Natural killer cell (primary cell): ENCODE data around the gene CHD6. TPM values are rescaled to one million over a fixed set of nuclear protein-coding genes. Genes with fewer than 3 reads are reported as not detected.

Experiments
- ATAC-seq, 3 donors: fragments of 150-1000 bp in 2 of 3; fragments of 200-7000 bp in 1 of 3; cut with Tn5 transposase; 1 replicate in 1 of 3; 2 replicates in 2 of 3; pipeline ENCODE4 v1.10.0; 2021; ENCODE audit warnings: mild to moderate bottlenecking in 2 of 3, moderate library complexity in 2 of 3
- DNase-seq, 2 donors: peaks; one replicate each; pipeline versions ENCODE4 v3.0.0 to v3.0.0-alpha.2; 2013 to 2021; ENCODE audit warnings: mixed read lengths in 1 of 2
- H3K27ac ChIP-seq: one replicate; pipeline ENCODE4 v1.5.1; 2013; ENCODE audit warnings: mild to moderate bottlenecking, low read length
- H3K27me3 ChIP-seq: one replicate; pipeline ENCODE4 v1.6.1; 2013; ENCODE audit warnings: low read length; ENCODE audit not compliant: control insufficient read depth, insufficient read depth
- H3K36me3 ChIP-seq: one replicate; pipeline ENCODE4 v1.6.1; 2013; ENCODE audit warnings: low read length; ENCODE audit not compliant: control insufficient read depth, insufficient read depth
- H3K4me1 ChIP-seq: one replicate; pipeline ENCODE4 v1.6.1; 2013; ENCODE audit warnings: low read length; ENCODE audit not compliant: control insufficient read depth, insufficient read depth
- H3K4me3 ChIP-seq: one replicate; pipeline ENCODE4 v1.5.1; 2013; ENCODE audit warnings: low read length
- H3K9me3 ChIP-seq: one replicate; pipeline ENCODE4 v1.6.1; 2013; ENCODE audit warnings: low read length; ENCODE audit not compliant: control insufficient read depth, insufficient read depth
- H3K27ac Mint-ChIP-seq, 2 donors: one replicate each; pipeline ENCODE4 v1.8.0; 2022; ENCODE audit warnings: mild to moderate bottlenecking in 2 of 2, mixed read lengths in 2 of 2, moderate library complexity in 1 of 2
- H3K27me3 Mint-ChIP-seq, 2 donors: one replicate each; pipeline ENCODE4 v1.8.0; 2022; ENCODE audit warnings: low read depth in 2 of 2, mixed read lengths in 2 of 2
- H3K36me3 Mint-ChIP-seq: one replicate; pipeline ENCODE4 v1.8.0; 2022; ENCODE audit warnings: mixed read lengths
- H3K4me1 Mint-ChIP-seq, 2 donors: one replicate each; pipeline ENCODE4 v1.8.0; 2022; ENCODE audit warnings: mixed read lengths in 2 of 2
- H3K4me3 Mint-ChIP-seq: one replicate; pipeline ENCODE4 v1.8.0; 2022; ENCODE audit warnings: mild to moderate bottlenecking, moderate library complexity, mixed read lengths
- H3K9me3 Mint-ChIP-seq, 2 donors: one replicate each; pipeline ENCODE4 v1.8.0; 2022; ENCODE audit warnings: mixed read lengths in 2 of 2
- WGBS: methylation state at CpG from one replicate; pipeline ENCODE4 v1.1.7; 2013; ENCODE audit warnings: missing lambda C conversion rate; ENCODE audit not compliant: insufficient coverage; 5-methylcytosine and 5-hydroxymethylcytosine counted together
- intact Hi-C: fragments of 100-400 bp; cut with micrococcal nuclease; formaldehyde crosslinking; loops from one replicate; pipeline ENCODE4 v1.14.2; 2022
- total RNA-seq, 4 donors: library from RNA; stranded (reverse); fragments of 120-200 nt in 1 of 4; gene quantifications; one replicate each; pipeline versions ENCODE4 v1.2.3 to v1.2.4, GENCODE V29; 2013 to 2022
- TF ChIP-seq, protein P1 (sequence below): fragments of 200-600 bp; IDR thresholded peaks from one replicate; pipeline ENCODE4 v1.8.0; 2022; ENCODE audit warnings: antibody characterized with exemption

CHD6 gene
- total RNA-seq, 3 donors from 2014 or later (not counting 1 experiment from before 2014, with no cell fraction given) = 82.8 to 96.6 (median 90.4) TPM

DNA sequence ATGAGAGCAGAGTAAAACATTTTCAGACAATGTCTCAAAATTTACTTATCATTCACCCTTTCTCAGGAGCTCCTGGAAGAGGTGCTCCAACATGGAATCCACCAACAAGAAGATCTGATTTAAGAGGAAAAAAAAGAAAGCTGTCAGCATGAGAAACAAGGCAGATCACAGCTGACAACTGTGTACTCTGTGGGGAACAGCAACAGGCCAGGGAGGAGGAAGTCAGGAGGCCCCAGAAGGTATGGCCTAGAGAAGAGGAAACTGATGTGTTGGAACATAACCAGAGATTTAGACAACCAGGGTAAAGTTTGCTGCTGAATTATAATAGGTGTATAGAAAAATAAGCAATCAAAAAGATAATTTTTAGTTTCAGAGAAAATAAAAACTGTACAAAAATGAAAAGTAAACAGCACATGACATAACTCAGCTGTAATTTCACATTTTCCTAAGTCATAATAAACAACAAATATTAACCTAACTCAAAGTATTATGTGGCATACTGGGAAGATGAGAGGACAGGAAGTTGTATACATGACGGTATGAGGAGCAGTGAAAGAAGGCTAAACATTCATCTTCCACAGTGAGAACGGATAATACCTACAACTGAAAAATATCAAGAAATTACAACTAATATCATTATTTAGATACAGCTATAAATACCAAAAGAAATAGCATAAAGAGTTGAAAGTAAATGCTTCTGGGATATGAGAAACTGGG, 138.0 kb downstream of the CHD6 start:
- Histone ChIP-seq H3K27ac (no peak overlapping the region), H3K4me1 (no peaks in the 10 kb centered on the region), H3K36me3 (peaks cover 42% of the 10 kb centered on the region), H3K4me3 (no peak overlapping the region), H3K9me3 (no peaks in the 10 kb centered on the region), H3K27me3 (no peaks in the 10 kb centered on the region)
- peaks cover 26% of the 10 kb centered on the region for H3K36me3 Mint-ChIP-seq
- DNase-seq (peak in 1 of 2 donors; percentile 31), ATAC-seq (no peak)
- peaks cover 6 to 19% of the 10 kb centered on the region in 2 donors for H3K4me1 Mint-ChIP-seq
- no CpG with 5 or more reads among the region's 2 CpGs for WGBS
- H3K27me3 Mint-ChIP-seq = no peaks in the 10 kb centered on the region
- TF ChIP-seq, protein P1, sequence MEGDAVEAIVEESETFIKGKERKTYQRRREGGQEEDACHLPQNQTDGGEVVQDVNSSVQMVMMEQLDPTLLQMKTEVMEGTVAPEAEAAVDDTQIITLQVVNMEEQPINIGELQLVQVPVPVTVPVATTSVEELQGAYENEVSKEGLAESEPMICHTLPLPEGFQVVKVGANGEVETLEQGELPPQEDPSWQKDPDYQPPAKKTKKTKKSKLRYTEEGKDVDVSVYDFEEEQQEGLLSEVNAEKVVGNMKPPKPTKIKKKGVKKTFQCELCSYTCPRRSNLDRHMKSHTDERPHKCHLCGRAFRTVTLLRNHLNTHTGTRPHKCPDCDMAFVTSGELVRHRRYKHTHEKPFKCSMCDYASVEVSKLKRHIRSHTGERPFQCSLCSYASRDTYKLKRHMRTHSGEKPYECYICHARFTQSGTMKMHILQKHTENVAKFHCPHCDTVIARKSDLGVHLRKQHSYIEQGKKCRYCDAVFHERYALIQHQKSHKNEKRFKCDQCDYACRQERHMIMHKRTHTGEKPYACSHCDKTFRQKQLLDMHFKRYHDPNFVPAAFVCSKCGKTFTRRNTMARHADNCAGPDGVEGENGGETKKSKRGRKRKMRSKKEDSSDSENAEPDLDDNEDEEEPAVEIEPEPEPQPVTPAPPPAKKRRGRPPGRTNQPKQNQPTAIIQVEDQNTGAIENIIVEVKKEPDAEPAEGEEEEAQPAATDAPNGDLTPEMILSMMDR = no peak
- H3K4me3 Mint-ChIP-seq = no peak overlapping the region
- H3K9me3 Mint-ChIP-seq = no peaks in the 10 kb centered on the region
- peak overlapping the region; percentile 27 to 60 for H3K27ac Mint-ChIP-seq
- intact Hi-C loops = no loop called here

DNA sequence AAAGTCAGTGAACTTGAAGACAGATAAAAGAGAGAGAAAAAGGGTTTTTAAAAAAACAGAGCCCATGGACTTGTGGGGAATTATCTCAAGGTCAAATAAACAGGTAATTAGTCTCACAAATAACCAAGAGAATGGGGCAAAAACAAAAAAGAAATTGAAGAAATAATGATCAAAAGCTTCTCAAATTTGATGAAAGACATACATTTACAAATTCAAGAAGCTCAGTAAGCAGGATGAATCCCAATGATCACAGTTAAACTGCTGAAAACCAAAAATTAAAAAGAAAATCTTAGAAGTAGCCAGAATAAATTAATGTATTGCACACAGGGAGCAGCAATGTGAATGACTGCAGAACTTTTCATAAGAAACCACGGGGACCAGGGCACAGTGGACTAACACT, 139.1 kb downstream of the CHD6 start:
- Histone ChIP-seq H3K4me3 (no peak overlapping the region), H3K27me3 (no peaks in the 10 kb centered on the region), H3K9me3 (no peaks in the 10 kb centered on the region), H3K36me3 (peaks cover 31% of the 10 kb centered on the region), H3K4me1 (no peaks in the 10 kb centered on the region), H3K27ac (no peak overlapping the region)
- intact Hi-C loops = no loop called here
- TF ChIP-seq, protein P1 = no peak
- no peak overlapping the region for H3K27ac Mint-ChIP-seq
- WGBS = 100% methylated on average over 1 of the region's 1 CpG
- no peak overlapping the region for H3K4me3 Mint-ChIP-seq
- H3K36me3 Mint-ChIP-seq = peaks cover 16% of the 10 kb centered on the region
- no peak for DNase-seq
- no peaks in the 10 kb centered on the region for H3K27me3 Mint-ChIP-seq
- H3K4me1 Mint-ChIP-seq = peaks cover 6 to 19% of the 10 kb centered on the region in 2 donors
- no peak for ATAC-seq
- no peaks in the 10 kb centered on the region for H3K9me3 Mint-ChIP-seq

DNA sequence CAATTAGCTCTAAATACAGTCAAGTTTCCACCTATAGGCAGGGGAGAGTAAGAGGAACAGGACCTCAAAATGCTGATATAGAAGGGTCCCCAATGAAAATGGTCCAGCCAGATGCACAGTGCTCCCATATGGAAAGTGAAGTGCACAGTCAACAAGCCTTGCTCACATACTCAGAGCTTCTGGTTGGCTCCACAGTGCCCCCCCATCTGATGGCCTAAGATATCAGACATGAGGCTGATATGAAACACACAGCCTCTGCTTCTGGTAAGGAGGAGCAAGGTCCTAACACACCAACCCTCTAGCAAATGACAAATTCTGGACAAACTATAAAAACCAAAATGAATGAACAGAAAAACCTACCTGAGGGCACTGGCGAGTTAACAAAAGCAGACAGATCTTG, 140.2 kb downstream of the CHD6 start:
- Histone ChIP-seq H3K36me3 (peaks cover 29% of the 10 kb centered on the region), H3K4me1 (no peaks in the 10 kb centered on the region), H3K4me3 (no peak overlapping the region), H3K9me3 (no peaks in the 10 kb centered on the region), H3K27me3 (no peaks in the 10 kb centered on the region), H3K27ac (no peak overlapping the region)
- intact Hi-C loops = no loop called here
- H3K27ac Mint-ChIP-seq = no peak overlapping the region
- H3K4me1 Mint-ChIP-seq = peaks cover 6 to 19% of the 10 kb centered on the region in 2 donors
- no peaks in the 10 kb centered on the region for H3K9me3 Mint-ChIP-seq
- no peak overlapping the region for H3K4me3 Mint-ChIP-seq
- TF ChIP-seq, protein P1 = no peak
- WGBS = 100% methylated on average over 1 of the region's 1 CpG
- ATAC-seq (no peak), DNase-seq (no peak)
- H3K27me3 Mint-ChIP-seq = no peaks in the 10 kb centered on the region
- peaks cover 16% of the 10 kb centered on the region for H3K36me3 Mint-ChIP-seq

DNA sequence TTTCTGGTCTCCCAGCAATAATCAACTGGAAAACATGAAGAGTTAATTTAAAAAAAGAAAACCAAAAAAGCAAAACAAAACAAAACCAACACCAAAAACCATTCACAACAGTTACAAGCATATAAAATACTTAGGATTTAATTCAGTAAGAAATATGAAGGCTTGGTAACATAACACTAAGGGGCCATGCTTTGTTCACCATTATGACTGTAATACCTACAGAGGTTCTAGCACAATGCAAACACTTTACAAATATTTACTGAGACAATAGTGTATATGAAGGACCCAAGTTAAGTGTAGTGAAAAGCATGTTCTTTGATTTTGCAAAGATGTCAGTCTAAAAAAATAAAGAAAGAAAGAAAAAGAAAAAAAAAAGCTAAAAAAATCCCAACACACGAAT, 141.7 kb downstream of the CHD6 start:
- Histone ChIP-seq H3K27ac (no peak overlapping the region), H3K36me3 (peaks cover 25% of the 10 kb centered on the region), H3K27me3 (no peaks in the 10 kb centered on the region), H3K4me1 (no peaks in the 10 kb centered on the region), H3K9me3 (no peaks in the 10 kb centered on the region), H3K4me3 (no peak overlapping the region)
- Mint-ChIP-seq H3K9me3 (no peaks in the 10 kb centered on the region), H3K27me3 (no peaks in the 10 kb centered on the region), H3K36me3 (peaks cover 22% of the 10 kb centered on the region), H3K4me3 (no peak overlapping the region), H3K27ac (no peak overlapping the region), H3K4me1 (peaks cover 6 to 19% of the 10 kb centered on the region in 2 donors)
- no peak for ATAC-seq
- WGBS = no CpG with 5 or more reads among the region's 1 CpG
- TF ChIP-seq, protein P1 = no peak
- intact Hi-C loops = no loop called here
- DNase-seq = no peak
